Measurements from ENCODE around the gene KIAA1217.

GRCh38 chr10:24396396-24396795 is 187.5 kb downstream of the KIAA1217 start:
- TF ChIP-seq CTCF (IDR thresholded peaks at IDR 0.05 in 2 of 3, conservative IDR thresholded peaks at IDR 0.05 in 1 of 3; ENCODE audit: insufficient read depth in 2 of 3, low read depth in 1 of 3, low read length in 3 of 3) (peak in 2 of 3 experiments; percentile 22 to 23; a peak in 1 of 6 replicates), MTA1 (IDR thresholded peaks at IDR 0.05; ENCODE audit: borderline replicate concordance) (no peak), PATZ1 (CRISPR knock-in tag; IDR thresholded peaks at IDR 0.05; ENCODE audit: borderline replicate concordance) (no peak), TCF7 (IDR thresholded peaks at IDR 0.05; ENCODE audit: borderline replicate concordance) (no peak), POLR2AphosphoS5 (IDR thresholded peaks at IDR 0.05; ENCODE audit: control insufficient read depth, insufficient read depth, low read depth, low read length) (no peak), SIN3A (IDR thresholded peaks at IDR 0.05; ENCODE audit: borderline replicate concordance in 2 of 2, control insufficient read depth in 1 of 2, low read depth in 2 of 2, low read length in 2 of 2) (no peak), ZNF121 (CRISPR knock-in tag; conservative IDR thresholded peaks at IDR 0.05) (no peak), NONO (IDR thresholded peaks at IDR 0.05; ENCODE audit: low read depth in 2 of 2, low read length in 1 of 2) (no peak), PHF8 (IDR thresholded peaks at IDR 0.05; ENCODE audit: borderline replicate concordance, low read length) (no peak), TAF9B (IDR thresholded peaks at IDR 0.05; ENCODE audit: partially characterized antibody) (no peak)
- TF ChIP-seq, protein P1, sequence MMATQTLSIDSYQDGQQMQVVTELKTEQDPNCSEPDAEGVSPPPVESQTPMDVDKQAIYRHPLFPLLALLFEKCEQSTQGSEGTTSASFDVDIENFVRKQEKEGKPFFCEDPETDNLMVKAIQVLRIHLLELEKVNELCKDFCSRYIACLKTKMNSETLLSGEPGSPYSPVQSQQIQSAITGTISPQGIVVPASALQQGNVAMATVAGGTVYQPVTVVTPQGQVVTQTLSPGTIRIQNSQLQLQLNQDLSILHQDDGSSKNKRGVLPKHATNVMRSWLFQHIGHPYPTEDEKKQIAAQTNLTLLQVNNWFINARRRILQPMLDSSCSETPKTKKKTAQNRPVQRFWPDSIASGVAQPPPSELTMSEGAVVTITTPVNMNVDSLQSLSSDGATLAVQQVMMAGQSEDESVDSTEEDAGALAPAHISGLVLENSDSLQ (IDR thresholded peaks at IDR 0.05), result no peak
